K562 (cell line): ENCODE measurements around the gene MYO1A. TPM values are rescaled to one million over a fixed set of nuclear protein-coding genes. Genes with fewer than 3 reads are reported as not detected.

Experiments used
- ARID3B ChIP-seq: fragments of 250-450 bp; sonication (Bioruptor Pico); IDR thresholded peaks from 2 replicates; pipeline ENCODE4 v1.4.0; 2020; ENCODE audit warnings: borderline replicate concordance
- CREB3L1 ChIP-seq: fragments of 450-650 bp; IDR thresholded peaks from 2 replicates; pipeline ENCODE4 v1.6.1; 2014; ENCODE audit warnings: low read depth, mild to moderate bottlenecking, moderate library complexity, borderline replicate concordance
- CTCF ChIP-seq, 3 experiments: IDR thresholded peaks in 2 of 3; conservative IDR thresholded peaks in 1 of 3; 2 replicates each; pipeline ENCODE4 v1.5.1; 2011 to 2012; ENCODE audit warnings: low read length in 3 of 3, mild to moderate bottlenecking in 3 of 3, control low read depth in 2 of 3, improper control_type of control experiment in 1 of 3, inconsistent platforms in 1 of 3, low read depth in 1 of 3, mixed read lengths in 1 of 3, moderate library complexity in 1 of 3; ENCODE audit not compliant: insufficient read depth in 2 of 3
- PBX2 ChIP-seq, 2 experiments: IDR thresholded peaks in 1 of 2; conservative IDR thresholded peaks in 1 of 2; 2 replicates each; pipeline ENCODE4 v1.6.1; 2016; ENCODE audit warnings: low read depth in 2 of 2, mild to moderate bottlenecking in 1 of 2, missing compliant biosample characterization in 1 of 2, missing genetic modification characterization in 1 of 2, moderate library complexity in 1 of 2
- RFX5 ChIP-seq: IDR thresholded peaks from 2 replicates; pipeline ENCODE4 v1.6.1; 2011; ENCODE audit warnings: low read depth, mild to moderate bottlenecking, improper control_type of control experiment, low read length
- ZNF175 ChIP-seq: fragments of 200-800 bp; sonication (Bioruptor generic); IDR thresholded peaks from 2 replicates; pipeline ENCODE4 v1.6.1; 2016; ENCODE audit warnings: low read depth, mild to moderate bottlenecking, missing genetic modification characterization, missing compliant biosample characterization
- ZNF436 ChIP-seq: fragments of 250-450, 450-650 bp; sonication (Bioruptor Pico); formaldehyde crosslinking; IDR thresholded peaks from 2 replicates; pipeline ENCODE4 v1.7.0; 2020; ENCODE audit warnings: mild to moderate bottlenecking
- ZNF449 ChIP-seq: fragments of 250-450 bp; sonication (Bioruptor Pico); IDR thresholded peaks from 2 replicates; pipeline ENCODE4 v1.8.0; 2022; ENCODE audit warnings: moderate library complexity, mild to moderate bottlenecking, inconsistent platforms
- ZNF766 ChIP-seq: fragments of 200-800 bp; sonication (Bioruptor generic); conservative IDR thresholded peaks from 2 replicates; pipeline ENCODE4 v1.6.1; 2016; ENCODE audit warnings: missing genetic modification characterization, missing compliant biosample characterization
- polyA plus RNA-seq, 8 experiments: library from polyadenylated mRNA; depleted of rRNA in 4 of 8; stranded (reverse) in 5 of 8; unstranded in 3 of 8; fragments of >200 nt; fragmentation: Nextera tagmentation in 2 of 8; fragmentation: Illumina TruSeq in 1 of 8; extraction: Ambion mirVana in 2 of 8; extraction: Trizol in 1 of 8; gene quantifications; 2 replicates each; pipeline versions ENCODE4 v1.2.1 to v1.2.3, GENCODE V29; 2011 to 2014; ENCODE audit warnings: inconsistent platforms in 1 of 8, missing spikeins in 1 of 8
- total RNA-seq, 7 experiments: library from RNA; depleted of rRNA in 6 of 7; stranded (reverse); fragments of >200 nt in 6 of 7; fragmentation: Illumina TruSeq in 2 of 7; extraction: Trizol in 2 of 7; gene quantifications; 2 replicates each; pipeline versions ENCODE4 v1.2.1 to v1.2.3, GENCODE V29; 2011 to 2021; ENCODE audit warnings: low replicate concordance in 1 of 7
- TF ChIP-seq, protein P1 (sequence below): sonication (generic); formaldehyde crosslinking; IDR thresholded peaks from 2 replicates; pipeline ENCODE4 v1.8.0; 2023; ENCODE audit warnings: mild to moderate bottlenecking, missing genetic modification reagents

MYO1A gene
- total and polyA plus RNA-seq, 9 of the 15 experiments (the other 6 are each of a cell fraction or from before 2014, with no cell fraction given), result 0.03 to 0.29 (median 0.14) TPM; not detected in 2

DNA sequence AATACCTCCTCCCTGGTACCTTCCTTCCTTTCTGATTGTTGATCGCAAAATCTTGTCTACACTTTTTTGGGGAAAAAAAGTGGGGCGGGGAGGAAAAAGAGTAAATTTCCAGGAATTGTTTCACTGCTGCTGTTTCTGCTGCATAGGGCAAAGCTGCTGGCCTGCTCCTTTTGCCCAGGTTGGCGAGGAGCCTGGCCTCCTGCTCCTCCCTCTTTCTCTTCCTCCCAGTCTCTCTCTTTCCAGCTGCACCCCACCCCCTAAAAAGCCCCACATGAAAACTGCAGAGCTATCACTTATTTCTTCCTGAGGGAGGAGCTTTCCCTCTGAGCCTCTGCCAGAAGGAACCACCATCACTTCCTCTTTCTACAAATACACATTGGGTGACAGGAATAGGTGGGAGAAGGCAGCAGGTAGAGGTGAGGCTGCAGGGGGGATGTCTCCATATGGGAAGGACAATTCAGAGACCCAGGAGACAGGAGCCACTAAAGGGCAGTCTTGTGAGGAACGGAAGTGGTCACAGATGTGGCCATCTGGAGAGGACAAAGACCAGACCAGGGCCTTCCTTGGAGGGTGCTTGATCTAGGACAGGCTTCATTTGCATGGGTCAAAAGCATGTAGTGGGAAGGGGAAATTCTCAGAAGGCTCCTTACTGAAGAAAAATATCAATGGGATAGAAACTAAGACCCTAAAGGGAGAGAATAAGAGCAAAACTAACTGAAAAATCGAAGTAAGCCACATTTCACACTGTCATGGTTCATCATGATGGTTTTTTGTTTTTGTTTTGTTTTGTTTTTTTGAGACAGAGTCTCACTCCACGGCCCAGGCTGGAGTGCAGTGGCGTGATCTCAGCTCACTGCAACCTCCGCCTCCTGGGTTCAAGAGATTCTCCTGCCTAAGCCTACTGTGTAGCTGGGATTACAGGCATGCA lies 58.3 kb downstream of the MYO1A start (continued):
- TF ChIP-seq PBX2 (CRISPR knock-in tag; IDR thresholded peaks at IDR 0.05; ENCODE audit: low read depth) (no peak), PBX2 (tag; conservative IDR thresholded peaks at IDR 0.05; ENCODE audit: low read depth) (0 out of 2 replicates have a peak, but pooled peaks have one; percentile 10), CREB3L1 (no peak), ARID3B (CRISPR knock-in tag) (no peak), RFX5 (no peak), ZNF175 (CRISPR knock-in tag) (no peak), ZNF436 (CRISPR knock-in tag) (no peak), ZNF449 (CRISPR knock-in tag) (0 out of 2 replicates have a peak, but pooled peaks have one; percentile 22), CTCF (IDR thresholded peaks at IDR 0.05 in 2 of 3, conservative IDR thresholded peaks at IDR 0.05 in 1 of 3; ENCODE audit: insufficient read depth in 2 of 3, low read depth in 1 of 3, low read length in 3 of 3) (no peak), ZNF766 (peak; percentile 27; the same call in 1 of the 2 replicates)
- TF ChIP-seq, protein P1, sequence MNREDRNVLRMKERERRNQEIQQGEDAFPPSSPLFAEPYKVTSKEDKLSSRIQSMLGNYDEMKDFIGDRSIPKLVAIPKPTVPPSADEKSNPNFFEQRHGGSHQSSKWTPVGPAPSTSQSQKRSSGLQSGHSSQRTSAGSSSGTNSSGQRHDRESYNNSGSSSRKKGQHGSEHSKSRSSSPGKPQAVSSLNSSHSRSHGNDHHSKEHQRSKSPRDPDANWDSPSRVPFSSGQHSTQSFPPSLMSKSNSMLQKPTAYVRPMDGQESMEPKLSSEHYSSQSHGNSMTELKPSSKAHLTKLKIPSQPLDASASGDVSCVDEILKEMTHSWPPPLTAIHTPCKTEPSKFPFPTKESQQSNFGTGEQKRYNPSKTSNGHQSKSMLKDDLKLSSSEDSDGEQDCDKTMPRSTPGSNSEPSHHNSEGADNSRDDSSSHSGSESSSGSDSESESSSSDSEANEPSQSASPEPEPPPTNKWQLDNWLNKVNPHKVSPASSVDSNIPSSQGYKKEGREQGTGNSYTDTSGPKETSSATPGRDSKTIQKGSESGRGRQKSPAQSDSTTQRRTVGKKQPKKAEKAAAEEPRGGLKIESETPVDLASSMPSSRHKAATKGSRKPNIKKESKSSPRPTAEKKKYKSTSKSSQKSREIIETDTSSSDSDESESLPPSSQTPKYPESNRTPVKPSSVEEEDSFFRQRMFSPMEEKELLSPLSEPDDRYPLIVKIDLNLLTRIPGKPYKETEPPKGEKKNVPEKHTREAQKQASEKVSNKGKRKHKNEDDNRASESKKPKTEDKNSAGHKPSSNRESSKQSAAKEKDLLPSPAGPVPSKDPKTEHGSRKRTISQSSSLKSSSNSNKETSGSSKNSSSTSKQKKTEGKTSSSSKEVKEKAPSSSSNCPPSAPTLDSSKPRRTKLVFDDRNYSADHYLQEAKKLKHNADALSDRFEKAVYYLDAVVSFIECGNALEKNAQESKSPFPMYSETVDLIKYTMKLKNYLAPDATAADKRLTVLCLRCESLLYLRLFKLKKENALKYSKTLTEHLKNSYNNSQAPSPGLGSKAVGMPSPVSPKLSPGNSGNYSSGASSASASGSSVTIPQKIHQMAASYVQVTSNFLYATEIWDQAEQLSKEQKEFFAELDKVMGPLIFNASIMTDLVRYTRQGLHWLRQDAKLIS (CRISPR knock-in tag), result no peak
